ENCODE measurements around the gene ANKRD34A.

DNA sequence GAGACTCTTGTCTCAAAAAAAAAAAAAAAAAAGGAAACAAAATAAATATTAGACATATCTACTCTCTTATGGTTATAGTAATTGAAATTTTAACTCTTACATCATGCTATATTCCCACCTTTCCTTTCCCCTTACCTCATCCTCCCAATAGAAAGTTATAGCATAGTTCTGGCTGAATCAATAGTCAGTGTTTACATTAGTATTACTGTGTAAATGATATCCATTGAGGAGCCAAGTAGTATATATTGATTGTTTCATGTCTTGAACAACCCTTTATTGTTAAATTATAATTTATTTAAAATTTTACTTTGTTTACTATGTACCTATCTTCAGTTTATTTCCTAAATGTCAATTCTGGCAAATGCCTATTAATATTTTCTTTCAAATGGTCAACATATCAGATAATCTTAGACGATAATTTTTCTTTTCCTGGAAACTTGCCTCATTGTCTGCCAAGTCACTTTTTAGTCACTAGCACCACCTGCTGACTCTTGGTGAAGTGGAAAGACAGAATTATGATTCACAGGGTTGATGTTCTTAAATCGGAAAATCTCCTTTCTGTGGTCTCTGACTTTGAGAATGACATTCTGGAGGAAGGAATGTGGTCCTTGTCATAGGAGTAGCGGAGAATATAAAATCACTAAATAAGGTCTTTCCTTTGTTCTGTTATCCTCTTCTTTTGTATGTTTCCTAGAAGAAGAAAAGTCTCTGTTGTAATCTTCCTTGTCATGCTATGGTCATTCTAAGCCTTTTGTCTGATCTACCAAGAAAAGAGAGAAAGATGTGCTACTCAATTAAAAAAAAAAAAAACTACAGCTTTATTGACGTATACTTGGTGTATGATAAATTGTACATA, 48.6 kb upstream of the ANKRD34A start:
- TF ChIP-seq, protein P1, sequence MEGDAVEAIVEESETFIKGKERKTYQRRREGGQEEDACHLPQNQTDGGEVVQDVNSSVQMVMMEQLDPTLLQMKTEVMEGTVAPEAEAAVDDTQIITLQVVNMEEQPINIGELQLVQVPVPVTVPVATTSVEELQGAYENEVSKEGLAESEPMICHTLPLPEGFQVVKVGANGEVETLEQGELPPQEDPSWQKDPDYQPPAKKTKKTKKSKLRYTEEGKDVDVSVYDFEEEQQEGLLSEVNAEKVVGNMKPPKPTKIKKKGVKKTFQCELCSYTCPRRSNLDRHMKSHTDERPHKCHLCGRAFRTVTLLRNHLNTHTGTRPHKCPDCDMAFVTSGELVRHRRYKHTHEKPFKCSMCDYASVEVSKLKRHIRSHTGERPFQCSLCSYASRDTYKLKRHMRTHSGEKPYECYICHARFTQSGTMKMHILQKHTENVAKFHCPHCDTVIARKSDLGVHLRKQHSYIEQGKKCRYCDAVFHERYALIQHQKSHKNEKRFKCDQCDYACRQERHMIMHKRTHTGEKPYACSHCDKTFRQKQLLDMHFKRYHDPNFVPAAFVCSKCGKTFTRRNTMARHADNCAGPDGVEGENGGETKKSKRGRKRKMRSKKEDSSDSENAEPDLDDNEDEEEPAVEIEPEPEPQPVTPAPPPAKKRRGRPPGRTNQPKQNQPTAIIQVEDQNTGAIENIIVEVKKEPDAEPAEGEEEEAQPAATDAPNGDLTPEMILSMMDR (CRISPR knock-in tag; IDR thresholded peaks at IDR 0.05) = peak; percentile 79
- TF ChIP-seq SP1 (IDR thresholded peaks at IDR 0.05) (no peak), SP1 (CRISPR knock-in tag; IDR thresholded peaks at IDR 0.05) (no peak), SETDB1 (CRISPR knock-in tag; IDR thresholded peaks at IDR 0.05; ENCODE audit: borderline replicate concordance) (no peak), ZNF367 (CRISPR knock-in tag; IDR thresholded peaks at IDR 0.05; ENCODE audit: borderline replicate concordance) (no peak), ZNF138 (CRISPR knock-in tag; IDR thresholded peaks at IDR 0.05; ENCODE audit: low read depth) (no peak), ETV5 (CRISPR knock-in tag; IDR thresholded peaks at IDR 0.05; ENCODE audit: borderline replicate concordance) (no peak), PATZ1 (CRISPR knock-in tag; IDR thresholded peaks at IDR 0.05) (no peak), EZH2 (conservative IDR thresholded peaks at IDR 0.05; ENCODE audit: low read depth, low read length) (no peak), ZFP36 (IDR thresholded peaks at IDR 0.05; ENCODE audit: borderline replicate concordance, low read depth, low read length, partially characterized antibody) (no peak), FOXA3 (CRISPR knock-in tag; IDR thresholded peaks at IDR 0.05) (peak; percentile 82), ATF7 (IDR thresholded peaks at IDR 0.05) (peak; percentile 48; the same call in 1 of the 2 replicates), ATF7 (CRISPR knock-in tag; IDR thresholded peaks at IDR 0.05) (no peak), HNRNPLL (IDR thresholded peaks at IDR 0.05; ENCODE audit: low read depth, low read length, poor library complexity, severe bottlenecking) (no peak), ZNF660 (CRISPR knock-in tag; IDR thresholded peaks at IDR 0.05; ENCODE audit: borderline replicate concordance, low read depth) (no peak)
- TF ChIP-seq, protein P2, sequence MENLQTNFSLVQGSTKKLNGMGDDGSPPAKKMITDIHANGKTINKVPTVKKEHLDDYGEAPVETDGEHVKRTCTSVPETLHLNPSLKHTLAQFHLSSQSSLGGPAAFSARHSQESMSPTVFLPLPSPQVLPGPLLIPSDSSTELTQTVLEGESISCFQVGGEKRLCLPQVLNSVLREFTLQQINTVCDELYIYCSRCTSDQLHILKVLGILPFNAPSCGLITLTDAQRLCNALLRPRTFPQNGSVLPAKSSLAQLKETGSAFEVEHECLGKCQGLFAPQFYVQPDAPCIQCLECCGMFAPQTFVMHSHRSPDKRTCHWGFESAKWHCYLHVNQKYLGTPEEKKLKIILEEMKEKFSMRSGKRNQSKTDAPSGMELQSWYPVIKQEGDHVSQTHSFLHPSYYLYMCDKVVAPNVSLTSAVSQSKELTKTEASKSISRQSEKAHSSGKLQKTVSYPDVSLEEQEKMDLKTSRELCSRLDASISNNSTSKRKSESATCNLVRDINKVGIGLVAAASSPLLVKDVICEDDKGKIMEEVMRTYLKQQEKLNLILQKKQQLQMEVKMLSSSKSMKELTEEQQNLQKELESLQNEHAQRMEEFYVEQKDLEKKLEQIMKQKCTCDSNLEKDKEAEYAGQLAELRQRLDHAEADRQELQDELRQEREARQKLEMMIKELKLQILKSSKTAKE (CRISPR knock-in tag; IDR thresholded peaks at IDR 0.05; ENCODE audit: borderline replicate concordance) = no peak
